Liver (tissue), 3 donors: ENCODE results near the gene CDH23.

Experiments used
- CTCF ChIP-seq: fragments of 150-350 bp; IDR thresholded peaks from 2 replicates; pipeline ENCODE4 v1.5.1; 2017; ENCODE audit warnings: improper control_type of control experiment, low read depth, low read length; ENCODE audit not compliant: missing input control
- EGR1 ChIP-seq, 2 donors: IDR thresholded peaks; 2 replicates each; pipeline ENCODE4 v1.6.1; 2016 to 2018; ENCODE audit warnings: antibody characterized with exemption in 2 of 2, low read depth in 2 of 2
- FOXA1 ChIP-seq: IDR thresholded peaks from 2 replicates; pipeline ENCODE4 v1.6.1; 2016; ENCODE audit warnings: antibody characterized with exemption
- FOXA2 ChIP-seq: IDR thresholded peaks from 2 replicates; pipeline ENCODE4 v1.6.1; 2016; ENCODE audit warnings: antibody characterized with exemption
- GABPA ChIP-seq, 2 donors: IDR thresholded peaks in 1 of 2; conservative IDR thresholded peaks in 1 of 2; 2 replicates each; pipeline ENCODE4 v1.6.1; 2016; ENCODE audit warnings: antibody characterized with exemption in 2 of 2, mild to moderate bottlenecking in 1 of 2, moderate library complexity in 1 of 2
- HNF4A ChIP-seq, 2 donors: conservative IDR thresholded peaks; 2 replicates each; pipeline ENCODE4 v1.6.1; 2016; ENCODE audit warnings: antibody characterized with exemption in 2 of 2, mild to moderate bottlenecking in 2 of 2
- HNF4G ChIP-seq: IDR thresholded peaks from 2 replicates; pipeline ENCODE4 v1.6.1; 2016; ENCODE audit warnings: antibody characterized with exemption
- JUND ChIP-seq, 2 donors: IDR thresholded peaks; 2 replicates each; pipeline ENCODE4 v1.6.1; 2016; ENCODE audit warnings: antibody characterized with exemption in 2 of 2
- RAD21 ChIP-seq, 2 donors: IDR thresholded peaks; 2 replicates each; pipeline ENCODE4 v1.6.1; 2016; ENCODE audit warnings: antibody characterized with exemption in 2 of 2, mild to moderate bottlenecking in 2 of 2
- RXRA ChIP-seq, 2 donors: IDR thresholded peaks; 2 replicates each; pipeline ENCODE4 v1.6.1; 2017 to 2018; ENCODE audit warnings: antibody characterized with exemption in 2 of 2, mild to moderate bottlenecking in 1 of 2
- TAF1 ChIP-seq: conservative IDR thresholded peaks from 2 replicates; pipeline ENCODE4 v1.6.1; 2016; ENCODE audit warnings: antibody characterized with exemption, mild to moderate bottlenecking
- YY1 ChIP-seq: IDR thresholded peaks from 2 replicates; pipeline ENCODE4 v1.6.1; 2016; ENCODE audit warnings: antibody characterized with exemption, mild to moderate bottlenecking
- TF ChIP-seq, protein P1 (sequence below): IDR thresholded peaks from 2 replicates; pipeline ENCODE4 v1.6.1; 2016; ENCODE audit warnings: antibody characterized with exemption
- TF ChIP-seq, protein P2 (sequence below): IDR thresholded peaks from 2 replicates; pipeline ENCODE4 v1.6.1; 2016; ENCODE audit warnings: antibody characterized with exemption, mild to moderate bottlenecking
- donor health status: healthy.
- donor health status: healthy.

GRCh38 chr10:71354776-71355175, 41.9 kb upstream of the CDH23 start:
- TF ChIP-seq, protein P1, sequence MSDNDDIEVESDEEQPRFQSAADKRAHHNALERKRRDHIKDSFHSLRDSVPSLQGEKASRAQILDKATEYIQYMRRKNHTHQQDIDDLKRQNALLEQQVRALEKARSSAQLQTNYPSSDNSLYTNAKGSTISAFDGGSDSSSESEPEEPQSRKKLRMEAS, result no peak
- TF ChIP-seq CTCF, result no peak
- no peak for TF ChIP-seq YY1
- TF ChIP-seq, protein P2, sequence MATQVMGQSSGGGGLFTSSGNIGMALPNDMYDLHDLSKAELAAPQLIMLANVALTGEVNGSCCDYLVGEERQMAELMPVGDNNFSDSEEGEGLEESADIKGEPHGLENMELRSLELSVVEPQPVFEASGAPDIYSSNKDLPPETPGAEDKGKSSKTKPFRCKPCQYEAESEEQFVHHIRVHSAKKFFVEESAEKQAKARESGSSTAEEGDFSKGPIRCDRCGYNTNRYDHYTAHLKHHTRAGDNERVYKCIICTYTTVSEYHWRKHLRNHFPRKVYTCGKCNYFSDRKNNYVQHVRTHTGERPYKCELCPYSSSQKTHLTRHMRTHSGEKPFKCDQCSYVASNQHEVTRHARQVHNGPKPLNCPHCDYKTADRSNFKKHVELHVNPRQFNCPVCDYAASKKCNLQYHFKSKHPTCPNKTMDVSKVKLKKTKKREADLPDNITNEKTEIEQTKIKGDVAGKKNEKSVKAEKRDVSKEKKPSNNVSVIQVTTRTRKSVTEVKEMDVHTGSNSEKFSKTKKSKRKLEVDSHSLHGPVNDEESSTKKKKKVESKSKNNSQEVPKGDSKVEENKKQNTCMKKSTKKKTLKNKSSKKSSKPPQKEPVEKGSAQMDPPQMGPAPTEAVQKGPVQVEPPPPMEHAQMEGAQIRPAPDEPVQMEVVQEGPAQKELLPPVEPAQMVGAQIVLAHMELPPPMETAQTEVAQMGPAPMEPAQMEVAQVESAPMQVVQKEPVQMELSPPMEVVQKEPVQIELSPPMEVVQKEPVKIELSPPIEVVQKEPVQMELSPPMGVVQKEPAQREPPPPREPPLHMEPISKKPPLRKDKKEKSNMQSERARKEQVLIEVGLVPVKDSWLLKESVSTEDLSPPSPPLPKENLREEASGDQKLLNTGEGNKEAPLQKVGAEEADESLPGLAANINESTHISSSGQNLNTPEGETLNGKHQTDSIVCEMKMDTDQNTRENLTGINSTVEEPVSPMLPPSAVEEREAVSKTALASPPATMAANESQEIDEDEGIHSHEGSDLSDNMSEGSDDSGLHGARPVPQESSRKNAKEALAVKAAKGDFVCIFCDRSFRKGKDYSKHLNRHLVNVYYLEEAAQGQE, result no peak
- TF ChIP-seq HNF4G, result no peak
- no peak for TF ChIP-seq FOXA1
- no peak for TF ChIP-seq GABPA (IDR thresholded peaks at IDR 0.05 in 1 of 2, conservative IDR thresholded peaks at IDR 0.05 in 1 of 2)
- no peak for TF ChIP-seq JUND (IDR thresholded peaks at IDR 0.05)
- no peak for TF ChIP-seq RAD21 (IDR thresholded peaks at IDR 0.05)
- no peak for TF ChIP-seq HNF4A (conservative IDR thresholded peaks at IDR 0.05)
- no peak for TF ChIP-seq TAF1
- no peak for TF ChIP-seq FOXA2
- TF ChIP-seq EGR1 (IDR thresholded peaks at IDR 0.05; ENCODE audit: low read depth in 2 of 2), result no peak
- TF ChIP-seq RXRA (IDR thresholded peaks at IDR 0.05), result no peak
